MV-4-11 (cell line): ENCODE results near the gene BGN.

ENCODE experiments used
- DNase-seq: peaks from one replicate; lab custom pipeline; 2025; lab: John Stamatoyannopoulos, UW

The BGN gene

DNA sequence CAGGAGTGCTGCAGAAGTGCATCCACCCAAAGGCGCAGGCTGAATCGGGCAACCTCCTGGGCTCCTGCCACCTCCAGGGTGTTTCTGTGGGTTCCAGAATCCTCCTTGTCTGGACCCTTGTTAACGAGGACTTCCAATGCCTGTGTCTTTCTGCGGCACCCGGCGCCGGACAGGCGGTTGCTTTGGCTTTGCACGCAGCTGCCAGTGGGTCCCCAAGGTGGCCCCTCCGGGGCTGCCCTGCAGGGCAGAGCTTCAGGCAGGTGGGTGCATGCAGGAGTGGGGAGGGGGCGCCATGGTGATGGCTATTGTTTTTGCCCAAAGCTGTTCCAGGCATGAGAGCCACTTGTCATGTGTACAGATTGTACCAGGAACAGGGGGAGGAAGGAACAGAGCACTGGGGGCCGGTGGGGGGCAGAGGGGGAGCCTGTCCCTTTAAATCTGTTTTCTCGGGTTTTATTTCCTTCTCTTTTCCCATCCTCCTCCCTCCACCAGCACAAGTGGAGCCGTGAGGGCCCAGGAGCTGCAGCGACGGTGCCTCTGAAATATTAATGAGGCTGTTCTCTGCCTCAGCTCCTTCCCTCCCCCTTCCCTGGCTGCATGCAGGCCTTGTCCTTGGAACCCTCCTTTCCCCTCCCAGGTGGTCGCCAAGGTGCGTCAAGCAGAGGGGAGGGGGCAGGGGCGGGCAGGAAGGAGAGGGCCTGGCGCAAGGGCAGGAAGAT, 35.8 kb downstream of the BGN start:
- no peak for DNase-seq

- DNase-seq, result peak; percentile 15
These were observed 38.3 kb downstream of the BGN start for GRCh38 chrX:153533091-153533490.

GRCh38 chrX:153537080-153537479, 42.3 kb downstream of the BGN start:
- DNase-seq, result no peak

GRCh38 chrX:153537526-153538295, 42.9 kb downstream of the BGN start:
- DNase-seq, result no peak

DNA sequence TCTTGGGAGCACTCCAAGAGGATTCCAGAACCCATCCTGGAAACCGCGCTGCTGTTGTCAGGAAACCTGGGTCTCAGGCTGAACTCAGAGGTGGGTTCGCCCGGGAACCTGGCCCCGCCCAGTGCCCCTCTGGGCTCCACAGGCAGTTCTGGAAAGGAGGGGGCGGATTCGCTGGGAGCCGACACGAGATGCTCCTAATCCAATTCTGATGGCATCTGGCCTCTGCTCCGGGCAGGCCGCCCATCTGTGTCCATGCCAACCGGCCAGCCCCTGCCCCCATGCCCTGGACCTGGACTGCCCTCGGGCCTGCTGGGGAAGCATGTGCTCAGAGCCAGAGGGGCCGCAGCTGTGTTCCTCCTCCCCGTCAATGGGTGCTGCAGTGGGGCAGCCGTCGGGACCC, 43.6 kb downstream of the BGN start:
- DNase-seq, result no peak

- peak; percentile 24 for DNase-seq
These were observed 44.6 kb downstream of the BGN start for GRCh38 chrX:153539171-153539978.

- no peak for DNase-seq
These were observed 45.2 kb downstream of the BGN start for GRCh38 chrX:153539979-153540358.

DNA sequence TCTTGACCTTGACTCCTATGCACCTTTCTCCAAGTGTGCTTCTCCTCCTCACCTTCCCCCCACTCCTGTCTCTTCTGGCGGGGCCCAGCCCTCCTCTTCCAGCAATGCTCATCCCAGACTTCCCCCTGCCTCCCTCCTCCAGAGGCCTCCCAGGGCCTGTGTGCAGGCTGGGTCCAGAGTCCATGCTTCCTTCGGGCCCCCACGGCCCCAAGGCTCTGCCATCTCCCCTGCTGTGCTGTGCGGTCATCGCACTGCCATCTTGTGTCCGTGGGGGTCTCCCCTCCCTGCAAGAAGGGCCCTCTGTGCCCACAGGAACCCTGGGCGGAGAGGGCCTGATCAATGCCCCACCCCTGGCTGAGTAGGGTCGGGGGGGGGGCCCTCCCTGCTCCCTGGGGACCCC, 49.9 kb downstream of the BGN start:
- no peak for DNase-seq

- DNase-seq, result no peak
These were observed 51.6 kb downstream of the BGN start for GRCh38 chrX:153546386-153546785.

DNA sequence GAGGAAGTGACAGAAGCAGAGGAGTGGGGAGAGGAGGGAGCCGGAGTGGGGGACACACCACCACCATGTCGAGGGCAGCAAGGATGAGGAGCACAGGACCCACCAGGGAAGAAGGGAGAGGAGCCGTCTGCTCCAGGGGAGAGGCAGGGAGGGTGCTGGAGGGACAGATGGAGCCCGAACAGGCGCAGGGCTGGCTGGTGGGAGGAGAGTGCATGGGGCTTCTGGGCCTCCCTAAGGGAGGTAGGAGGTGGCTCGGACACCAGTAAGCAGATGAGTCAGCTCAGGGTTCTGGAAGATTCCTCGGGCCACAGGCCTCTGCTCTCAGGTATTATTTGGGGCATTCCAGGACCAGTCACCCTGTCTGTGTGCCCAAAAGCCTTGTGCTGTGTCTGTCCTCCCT, 52.4 kb downstream of the BGN start:
- DNase-seq, result no peak

DNA sequence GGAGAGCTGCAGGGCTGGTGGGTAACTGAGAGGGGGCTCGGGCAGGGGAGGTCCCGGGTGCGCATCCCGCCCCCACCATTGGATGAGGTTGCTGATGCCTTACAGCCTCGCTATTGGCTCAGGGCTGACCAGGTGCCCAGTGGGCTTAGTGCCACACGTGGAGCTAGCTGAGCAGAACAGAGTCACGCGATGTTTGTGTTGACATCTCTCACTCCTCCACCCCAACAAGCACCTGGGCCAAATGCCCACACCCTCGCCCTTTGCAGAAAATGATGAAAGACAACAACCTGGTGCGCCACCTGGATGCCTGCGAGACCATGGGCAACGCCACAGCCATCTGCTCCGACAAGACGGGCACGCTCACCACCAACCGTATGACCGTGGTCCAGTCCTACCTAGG, 54.5 kb downstream of the BGN start:
- no peak for DNase-seq

DNA sequence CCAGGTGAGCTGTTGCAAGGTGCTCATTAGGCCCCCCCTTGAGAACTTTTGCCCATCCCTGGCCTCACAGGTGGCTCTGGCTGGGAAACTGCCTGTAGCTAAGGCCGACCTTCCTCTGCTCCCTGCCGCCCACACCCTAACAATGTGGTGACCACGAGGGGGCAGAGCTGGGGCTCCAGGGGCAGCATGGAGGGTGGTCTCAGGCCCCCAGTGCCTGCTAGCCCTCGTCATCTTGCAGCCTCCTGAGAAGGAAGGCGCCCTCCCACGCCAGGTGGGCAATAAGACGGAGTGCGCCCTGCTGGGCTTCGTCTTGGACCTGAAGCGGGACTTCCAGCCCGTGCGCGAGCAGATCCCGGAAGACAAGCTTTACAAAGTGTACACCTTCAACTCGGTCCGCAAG, 55.0 kb downstream of the BGN start:
- no peak for DNase-seq

GRCh38 chrX:153551135-153551534, 56.4 kb downstream of the BGN start:
- DNase-seq, result peak; percentile 48

- DNase-seq, result peak; percentile 51
These were observed 59.9 kb downstream of the BGN start for GRCh38 chrX:153554519-153555167.

DNA sequence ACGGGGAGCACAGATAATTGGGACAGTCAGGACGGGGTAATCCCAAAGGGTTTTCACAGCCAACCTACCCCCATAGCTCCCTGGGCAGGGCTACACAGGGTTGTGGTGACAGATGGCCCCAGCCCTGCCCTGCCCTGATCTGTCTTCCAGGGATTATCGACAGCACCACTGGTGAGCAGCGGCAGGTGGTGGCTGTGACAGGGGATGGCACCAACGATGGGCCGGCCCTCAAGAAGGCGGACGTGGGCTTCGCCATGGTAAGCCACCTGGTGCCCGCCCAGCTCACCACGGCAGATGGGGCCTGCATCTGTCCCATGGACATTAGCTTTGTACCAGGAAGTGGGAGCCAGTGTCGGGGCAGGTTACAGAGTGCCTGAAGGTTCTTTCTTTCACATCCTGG, 62.0 kb downstream of the BGN start:
- DNase-seq, result no peak

- DNase-seq, result peak; percentile 17
These were observed 63.0 kb downstream of the BGN start for GRCh38 chrX:153557618-153558355.
